Endothelial cell (in vitro differentiated cells): ENCODE measurements around the gene PTPRD. TPM values are rescaled to one million over a fixed set of nuclear protein-coding genes. Genes with fewer than 3 reads are reported as not detected.

ENCODE experiments used
- DNase-seq: peaks from one replicate; pipeline ENCODE4 v3.0.0; 2021; ENCODE audit warnings: low spot score
- H3K27ac Mint-ChIP-seq: one replicate; pipeline ENCODE4 v1.8.0; 2021; ENCODE audit warnings: mixed read lengths, inconsistent platforms; ENCODE audit not compliant: unreplicated experiment
- H3K27me3 Mint-ChIP-seq: one replicate; pipeline ENCODE4 v1.8.0; 2021; ENCODE audit warnings: mild to moderate bottlenecking, moderate library complexity, mixed read lengths, inconsistent platforms; ENCODE audit not compliant: unreplicated experiment
- H3K36me3 Mint-ChIP-seq: one replicate; pipeline ENCODE4 v1.8.0; 2021; ENCODE audit warnings: mild to moderate bottlenecking, low read depth, mixed read lengths, inconsistent platforms; ENCODE audit not compliant: unreplicated experiment
- H3K4me1 Mint-ChIP-seq: one replicate; pipeline ENCODE4 v1.8.0; 2021; ENCODE audit warnings: mild to moderate bottlenecking, mixed read lengths, inconsistent platforms; ENCODE audit not compliant: unreplicated experiment
- H3K4me3 Mint-ChIP-seq: one replicate; pipeline ENCODE4 v1.8.0; 2021; ENCODE audit warnings: mild to moderate bottlenecking, mixed read lengths, inconsistent platforms; ENCODE audit not compliant: unreplicated experiment
- H3K9me3 Mint-ChIP-seq: one replicate; pipeline ENCODE4 v1.8.0; 2021; ENCODE audit warnings: mixed read lengths, inconsistent platforms; ENCODE audit not compliant: unreplicated experiment
- CTCF ChIP-seq: fragments of 200-600 bp; sonication (generic); IDR thresholded peaks from one replicate; pipeline ENCODE4 v1.5.0; 2021; ENCODE audit warnings: antibody characterized with exemption; ENCODE audit not compliant: unreplicated experiment
- total RNA-seq: library from RNA; stranded (reverse); fragmentation: NEBNext Ultra II Directional; extraction: Animal tissue kit (Norgen Biotek cat#: 25700); gene quantifications from one replicate; pipeline ENCODE4 v1.2.1, GENCODE V29; 2021; ENCODE audit not compliant: unreplicated experiment

The PTPRD gene
- total RNA-seq, 1 donor from 2014 or later: 47.8 TPM

GRCh38 chr9:8889100-8889499 lies 1723.7 kb downstream of the PTPRD start:
- Mint-ChIP-seq H3K27ac (no peak overlapping the region), H3K4me3 (no peak overlapping the region), H3K36me3 (no peaks in the 10 kb centered on the region), H3K9me3 (no peaks in the 10 kb centered on the region), H3K4me1 (peaks cover 13% of the 10 kb centered on the region), H3K27me3 (no peaks in the 10 kb centered on the region)
- no peak for DNase-seq
- no peak for TF ChIP-seq CTCF

DNA sequence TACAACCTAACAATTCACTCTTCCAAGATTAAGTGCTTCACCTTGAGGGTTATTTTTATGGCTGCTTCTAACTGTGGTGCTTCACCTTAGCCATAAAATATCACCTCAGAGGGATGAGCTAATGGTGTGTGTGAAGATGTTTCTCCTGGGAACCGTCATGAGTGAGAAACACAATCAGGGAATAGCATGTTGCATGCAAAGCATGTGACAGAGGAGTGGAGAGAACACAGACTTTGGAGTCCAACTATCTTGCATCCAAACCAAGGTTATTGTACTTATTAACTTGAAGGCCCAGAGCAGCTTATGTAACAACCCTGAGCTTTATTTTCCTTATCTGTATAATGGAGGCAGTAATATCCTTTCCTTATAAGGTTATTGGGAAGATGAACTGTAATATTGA lies 1724.2 kb downstream of the PTPRD start:
- Mint-ChIP-seq H3K9me3 (no peaks in the 10 kb centered on the region), H3K4me3 (no peak overlapping the region), H3K4me1 (peaks cover 13% of the 10 kb centered on the region), H3K36me3 (no peaks in the 10 kb centered on the region), H3K27ac (no peak overlapping the region), H3K27me3 (no peaks in the 10 kb centered on the region)
- no peak for TF ChIP-seq CTCF
- DNase-seq: no peak

- no peak overlapping the region for H3K4me3 Mint-ChIP-seq
- H3K27ac Mint-ChIP-seq: no peak overlapping the region
- TF ChIP-seq CTCF: no peak
- H3K4me1 Mint-ChIP-seq: peaks cover 13% of the 10 kb centered on the region
- H3K9me3 Mint-ChIP-seq: no peaks in the 10 kb centered on the region
- no peak for DNase-seq
- no peaks in the 10 kb centered on the region for H3K27me3 Mint-ChIP-seq
- no peaks in the 10 kb centered on the region for H3K36me3 Mint-ChIP-seq
Observed at GRCh38 chr9:8887369-8887768, 1725.4 kb downstream of the PTPRD start.

- H3K4me3 Mint-ChIP-seq: no peak overlapping the region
- no peak for TF ChIP-seq CTCF
- no peak for DNase-seq
- no peaks in the 10 kb centered on the region for H3K27me3 Mint-ChIP-seq
- peaks cover 15% of the 10 kb centered on the region for H3K4me1 Mint-ChIP-seq
- H3K27ac Mint-ChIP-seq: no peak overlapping the region
- no peaks in the 10 kb centered on the region for H3K9me3 Mint-ChIP-seq
- H3K36me3 Mint-ChIP-seq: no peaks in the 10 kb centered on the region
Observed at GRCh38 chr9:8883321-8883720, 1729.5 kb downstream of the PTPRD start.

GRCh38 chr9:8880060-8880459 lies 1732.7 kb downstream of the PTPRD start:
- Mint-ChIP-seq H3K9me3 (no peaks in the 10 kb centered on the region), H3K27me3 (no peaks in the 10 kb centered on the region), H3K36me3 (no peaks in the 10 kb centered on the region), H3K27ac (no peak overlapping the region), H3K4me3 (no peak overlapping the region), H3K4me1 (peaks cover 10% of the 10 kb centered on the region)
- no peak for DNase-seq
- TF ChIP-seq CTCF: no peak
